HepG2 (cell line): ENCODE measurements around the gene LSM2. TPM values are rescaled to one million over a fixed set of nuclear protein-coding genes. Genes with fewer than 3 reads are reported as not detected.

Experiments used
- GMEB1 ChIP-seq: sonication (generic); formaldehyde crosslinking; IDR thresholded peaks from 2 replicates; pipeline ENCODE4 v1.5.1; 2020; ENCODE audit warnings: missing genetic modification reagents, mild to moderate bottlenecking, borderline replicate concordance
- HNRNPL ChIP-seq: fragments of 200-400 bp; formaldehyde crosslinking; IDR thresholded peaks from 2 replicates; pipeline ENCODE4 v1.6.1; 2017; ENCODE audit warnings: mild to moderate bottlenecking, low read depth, low read length
- MIER2 ChIP-seq: IDR thresholded peaks from 2 replicates; pipeline ENCODE4 v1.6.1; 2016; ENCODE audit warnings: missing biosample characterization, missing genetic modification reagents
- NCOA1 ChIP-seq: sonication (generic); formaldehyde crosslinking; IDR thresholded peaks from 2 replicates; pipeline ENCODE4 v1.9.0; 2021; ENCODE audit warnings: missing genetic modification reagents
- POGK ChIP-seq: sonication (generic); formaldehyde crosslinking; conservative IDR thresholded peaks from 2 replicates; pipeline ENCODE4 v1.8.0; 2022; ENCODE audit warnings: mild to moderate bottlenecking, moderate library complexity, missing genetic modification reagents
- TOE1 ChIP-seq: sonication (generic); formaldehyde crosslinking; IDR thresholded peaks from 2 replicates; pipeline ENCODE4 v1.4.0; 2020; ENCODE audit warnings: mild to moderate bottlenecking, missing genetic modification reagents
- ZFX ChIP-seq: sonication (generic); formaldehyde crosslinking; IDR thresholded peaks from 2 replicates; pipeline ENCODE4 v1.4.0; 2020; ENCODE audit warnings: mild to moderate bottlenecking, low read depth, missing genetic modification reagents, moderate library complexity
- ZNF205 ChIP-seq: IDR thresholded peaks from 2 replicates; pipeline ENCODE4 v1.6.1; 2018; ENCODE audit warnings: missing biosample characterization, missing genetic modification reagents
- ZNF232 ChIP-seq: sonication (generic); formaldehyde crosslinking; IDR thresholded peaks from 2 replicates; pipeline ENCODE4 v1.4.0; 2020; ENCODE audit warnings: missing genetic modification reagents, borderline replicate concordance
- ZNF317 ChIP-seq: sonication (generic); formaldehyde crosslinking; IDR thresholded peaks from 2 replicates; pipeline ENCODE4 v1.5.0; 2020; ENCODE audit warnings: mild to moderate bottlenecking, missing genetic modification reagents
- ZNF546 ChIP-seq: sonication (generic); formaldehyde crosslinking; conservative IDR thresholded peaks from 2 replicates; pipeline ENCODE4 v1.8.1; 2023; ENCODE audit warnings: mild to moderate bottlenecking, missing genetic modification reagents
- polyA plus RNA-seq, 8 experiments: library from polyadenylated mRNA; depleted of rRNA in 3 of 8; stranded (reverse) in 7 of 8; unstranded in 1 of 8; fragments of >200 nt; fragmentation: Illumina TruSeq in 4 of 8; extraction: Trizol in 4 of 8; gene quantifications; 2 replicates each; pipeline versions ENCODE4 v1.2.1 to v1.2.3, GENCODE V29; 2011 to 2016; ENCODE audit warnings: low read depth in 4 of 8, missing spikeins in 1 of 8, mixed read lengths in 1 of 8; ENCODE audit not compliant: insufficient read depth in 1 of 8
- total RNA-seq, 5 experiments: library from RNA; depleted of rRNA; stranded (reverse); fragments of >200 nt; fragmentation: Illumina TruSeq; extraction: Trizol; gene quantifications; 2 replicates each; pipeline ENCODE4 v1.2.3, GENCODE V29; 2016; ENCODE audit warnings: low read depth in 1 of 5
- TF ChIP-seq, protein P1 (sequence below): IDR thresholded peaks from 2 replicates; pipeline ENCODE4 v1.6.1; 2016; ENCODE audit warnings: mild to moderate bottlenecking, missing biosample characterization, missing genetic modification reagents
- TF ChIP-seq, protein P2 (sequence below): IDR thresholded peaks from 2 replicates; pipeline ENCODE4 v1.6.1; 2016; ENCODE audit warnings: missing compliant biosample characterization, missing genetic modification reagents, borderline replicate concordance
- TF ChIP-seq, protein P3 (sequence below): sonication (generic); formaldehyde crosslinking; IDR thresholded peaks from 2 replicates; pipeline ENCODE4 v1.4.0; 2020; ENCODE audit warnings: missing genetic modification reagents; ENCODE audit errors: not compliant biosample characterization
- TF ChIP-seq, protein P4 (sequence below): sonication (generic); formaldehyde crosslinking; conservative IDR thresholded peaks from 2 replicates; pipeline ENCODE4 v1.8.1; 2023; ENCODE audit warnings: missing genetic modification reagents
- TF ChIP-seq, protein P5 (sequence below): sonication (generic); formaldehyde crosslinking; IDR thresholded peaks from 2 replicates; pipeline ENCODE4 v1.4.0; 2020; ENCODE audit warnings: missing genetic modification reagents
- TF ChIP-seq, protein P6 (sequence below): sonication (generic); formaldehyde crosslinking; IDR thresholded peaks from 2 replicates; pipeline ENCODE4 v1.8.1; 2023; ENCODE audit warnings: mild to moderate bottlenecking, inconsistent platforms, moderate library complexity, missing genetic modification reagents, borderline replicate concordance

Gene LSM2
- total and polyA plus RNA-seq, 2 of the 13 experiments (the other 11 are each of a cell fraction or from before 2014, with no cell fraction given): 69.4 to 90.5 TPM

- TF ChIP-seq POGK (peak; percentile 96), NCOA1 (CRISPR knock-in tag) (no peak), ZNF546 (peak; percentile 89; the same call in 1 of the 2 replicates), GMEB1 (CRISPR knock-in tag) (peak; percentile 88; the same call in 1 of the 2 replicates), MIER2 (CRISPR knock-in tag) (0 out of 2 replicates have a peak, but pooled peaks have one; percentile 42), ZNF317 (CRISPR knock-in tag) (peak; percentile 54; the same call in 1 of the 2 replicates), HNRNPL (peak; percentile 65; the same call in 1 of the 2 replicates), TOE1 (CRISPR knock-in tag) (no peak), ZNF232 (CRISPR knock-in tag) (peak; percentile 94), ZFX (CRISPR knock-in tag) (peak; percentile 99), ZNF205 (CRISPR knock-in tag) (peak; percentile 58; the same call in 1 of the 2 replicates)
- TF ChIP-seq, protein P1, sequence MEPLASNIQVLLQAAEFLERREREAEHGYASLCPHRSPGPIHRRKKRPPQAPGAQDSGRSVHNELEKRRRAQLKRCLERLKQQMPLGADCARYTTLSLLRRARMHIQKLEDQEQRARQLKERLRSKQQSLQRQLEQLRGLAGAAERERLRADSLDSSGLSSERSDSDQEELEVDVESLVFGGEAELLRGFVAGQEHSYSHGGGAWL (CRISPR knock-in tag): peak; percentile 97
- TF ChIP-seq, protein P2, sequence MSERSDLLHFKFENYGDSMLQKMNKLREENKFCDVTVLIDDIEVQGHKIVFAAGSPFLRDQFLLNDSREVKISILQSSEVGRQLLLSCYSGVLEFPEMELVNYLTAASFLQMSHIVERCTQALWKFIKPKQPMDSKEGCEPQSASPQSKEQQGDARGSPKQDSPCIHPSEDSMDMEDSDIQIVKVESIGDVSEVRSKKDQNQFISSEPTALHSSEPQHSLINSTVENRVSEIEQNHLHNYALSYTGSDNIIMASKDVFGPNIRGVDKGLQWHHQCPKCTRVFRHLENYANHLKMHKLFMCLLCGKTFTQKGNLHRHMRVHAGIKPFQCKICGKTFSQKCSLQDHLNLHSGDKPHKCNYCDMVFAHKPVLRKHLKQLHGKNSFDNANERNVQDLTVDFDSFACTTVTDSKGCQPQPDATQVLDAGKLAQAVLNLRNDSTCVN (CRISPR knock-in tag): peak; percentile 62; the same call in 1 of the 2 replicates
- TF ChIP-seq, protein P3, sequence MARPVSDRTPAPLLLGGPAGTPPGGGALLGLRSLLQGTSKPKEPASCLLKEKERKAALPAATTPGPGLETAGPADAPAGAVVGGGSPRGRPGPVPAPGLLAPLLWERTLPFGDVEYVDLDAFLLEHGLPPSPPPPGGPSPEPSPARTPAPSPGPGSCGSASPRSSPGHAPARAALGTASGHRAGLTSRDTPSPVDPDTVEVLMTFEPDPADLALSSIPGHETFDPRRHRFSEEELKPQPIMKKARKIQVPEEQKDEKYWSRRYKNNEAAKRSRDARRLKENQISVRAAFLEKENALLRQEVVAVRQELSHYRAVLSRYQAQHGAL (CRISPR knock-in tag): peak; percentile 91
- TF ChIP-seq, protein P4, sequence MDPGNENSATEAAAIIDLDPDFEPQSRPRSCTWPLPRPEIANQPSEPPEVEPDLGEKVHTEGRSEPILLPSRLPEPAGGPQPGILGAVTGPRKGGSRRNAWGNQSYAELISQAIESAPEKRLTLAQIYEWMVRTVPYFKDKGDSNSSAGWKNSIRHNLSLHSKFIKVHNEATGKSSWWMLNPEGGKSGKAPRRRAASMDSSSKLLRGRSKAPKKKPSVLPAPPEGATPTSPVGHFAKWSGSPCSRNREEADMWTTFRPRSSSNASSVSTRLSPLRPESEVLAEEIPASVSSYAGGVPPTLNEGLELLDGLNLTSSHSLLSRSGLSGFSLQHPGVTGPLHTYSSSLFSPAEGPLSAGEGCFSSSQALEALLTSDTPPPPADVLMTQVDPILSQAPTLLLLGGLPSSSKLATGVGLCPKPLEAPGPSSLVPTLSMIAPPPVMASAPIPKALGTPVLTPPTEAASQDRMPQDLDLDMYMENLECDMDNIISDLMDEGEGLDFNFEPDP (CRISPR knock-in tag): no peak
- TF ChIP-seq, protein P5, sequence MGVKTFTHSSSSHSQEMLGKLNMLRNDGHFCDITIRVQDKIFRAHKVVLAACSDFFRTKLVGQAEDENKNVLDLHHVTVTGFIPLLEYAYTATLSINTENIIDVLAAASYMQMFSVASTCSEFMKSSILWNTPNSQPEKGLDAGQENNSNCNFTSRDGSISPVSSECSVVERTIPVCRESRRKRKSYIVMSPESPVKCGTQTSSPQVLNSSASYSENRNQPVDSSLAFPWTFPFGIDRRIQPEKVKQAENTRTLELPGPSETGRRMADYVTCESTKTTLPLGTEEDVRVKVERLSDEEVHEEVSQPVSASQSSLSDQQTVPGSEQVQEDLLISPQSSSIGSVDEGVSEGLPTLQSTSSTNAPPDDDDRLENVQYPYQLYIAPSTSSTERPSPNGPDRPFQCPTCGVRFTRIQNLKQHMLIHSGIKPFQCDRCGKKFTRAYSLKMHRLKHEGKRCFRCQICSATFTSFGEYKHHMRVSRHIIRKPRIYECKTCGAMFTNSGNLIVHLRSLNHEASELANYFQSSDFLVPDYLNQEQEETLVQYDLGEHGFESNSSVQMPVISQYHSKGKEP (CRISPR knock-in tag): no peak
- TF ChIP-seq, protein P6, sequence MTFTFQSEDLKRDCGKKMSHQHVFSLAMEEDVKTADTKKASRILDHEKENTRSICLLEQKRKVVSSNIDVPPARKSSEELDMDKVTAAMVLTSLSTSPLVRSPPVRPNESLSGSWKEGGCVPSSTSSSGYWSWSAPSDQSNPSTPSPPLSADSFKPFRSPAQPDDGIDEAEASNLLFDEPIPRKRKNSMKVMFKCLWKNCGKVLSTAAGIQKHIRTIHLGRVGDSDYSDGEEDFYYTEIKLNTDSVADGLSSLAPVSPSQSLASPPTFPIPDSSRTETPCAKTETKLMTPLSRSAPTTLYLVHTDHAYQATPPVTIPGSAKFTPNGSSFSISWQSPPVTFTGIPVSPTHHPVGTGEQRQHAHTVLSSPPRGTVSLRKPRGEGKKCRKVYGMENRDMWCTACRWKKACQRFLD (CRISPR knock-in tag): peak; percentile 84; the same call in 1 of the 2 replicates
These were observed at the start of gene LSM2 (continued) for GRCh38 chr6:31806470-31807272.
